HepG2 (cell line): ENCODE results near the gene OSER1. TPM values are rescaled to one million over a fixed set of nuclear protein-coding genes. Genes with fewer than 3 reads are reported as not detected.

ENCODE experiments used
- AHDC1 ChIP-seq: sonication (generic); formaldehyde crosslinking; IDR thresholded peaks from 2 replicates; pipeline ENCODE4 v1.5.1; 2020; ENCODE audit warnings: mild to moderate bottlenecking, missing genetic modification reagents, borderline replicate concordance
- ARID4A ChIP-seq: sonication (generic); formaldehyde crosslinking; IDR thresholded peaks from 2 replicates; pipeline ENCODE4 v1.5.0; 2020; ENCODE audit warnings: mild to moderate bottlenecking, missing genetic modification reagents, borderline replicate concordance
- PATZ1 ChIP-seq: sonication (generic); formaldehyde crosslinking; IDR thresholded peaks from 2 replicates; pipeline ENCODE4 v1.4.0; 2020; ENCODE audit warnings: missing genetic modification reagents
- SNAPC2 ChIP-seq: sonication (generic); formaldehyde crosslinking; IDR thresholded peaks from 2 replicates; pipeline ENCODE4 v1.8.1; 2022; ENCODE audit warnings: mild to moderate bottlenecking, missing genetic modification reagents
- SNAPC5 ChIP-seq: sonication (generic); formaldehyde crosslinking; IDR thresholded peaks from 2 replicates; pipeline ENCODE4 v1.8.1; 2023; ENCODE audit warnings: mild to moderate bottlenecking, missing genetic modification reagents, borderline replicate concordance
- ZBTB20 ChIP-seq: sonication (generic); formaldehyde crosslinking; IDR thresholded peaks from 2 replicates; pipeline ENCODE4 v1.8.1; 2023; ENCODE audit warnings: missing genetic modification reagents, low read depth, mild to moderate bottlenecking, borderline replicate concordance
- ZNF24 ChIP-seq: fragments of 450-650 bp; IDR thresholded peaks from 2 replicates; pipeline ENCODE4 v1.6.1; 2017; ENCODE audit warnings: antibody characterized with exemption, mild to moderate bottlenecking
- ZNF543 ChIP-seq: sonication (generic); formaldehyde crosslinking; IDR thresholded peaks from 2 replicates; pipeline ENCODE4 v1.4.0; 2020; ENCODE audit warnings: mild to moderate bottlenecking, missing genetic modification reagents
- ZNF552 ChIP-seq: sonication (generic); formaldehyde crosslinking; IDR thresholded peaks from 2 replicates; pipeline ENCODE4 v1.9.0; 2022; ENCODE audit warnings: missing genetic modification reagents, mild to moderate bottlenecking, borderline replicate concordance
- ZNF687 ChIP-seq: sonication (generic); formaldehyde crosslinking; IDR thresholded peaks from 2 replicates; pipeline ENCODE4 v1.5.1; 2020; ENCODE audit warnings: mild to moderate bottlenecking, missing genetic modification reagents, moderate library complexity
- ZSCAN22 ChIP-seq: sonication (generic); formaldehyde crosslinking; IDR thresholded peaks from 2 replicates; pipeline ENCODE4 v1.4.0; 2020; ENCODE audit warnings: mild to moderate bottlenecking, missing genetic modification reagents
- polyA plus RNA-seq, 8 experiments: library from polyadenylated mRNA; depleted of rRNA in 3 of 8; stranded (reverse) in 7 of 8; unstranded in 1 of 8; fragments of >200 nt; fragmentation: Illumina TruSeq in 4 of 8; extraction: Trizol in 4 of 8; gene quantifications; 2 replicates each; pipeline versions ENCODE4 v1.2.1 to v1.2.3, GENCODE V29; 2011 to 2016; ENCODE audit warnings: low read depth in 4 of 8, missing spikeins in 1 of 8, mixed read lengths in 1 of 8; ENCODE audit not compliant: insufficient read depth in 1 of 8
- total RNA-seq, 5 experiments: library from RNA; depleted of rRNA; stranded (reverse); fragments of >200 nt; fragmentation: Illumina TruSeq; extraction: Trizol; gene quantifications; 2 replicates each; pipeline ENCODE4 v1.2.3, GENCODE V29; 2016; ENCODE audit warnings: low read depth in 1 of 5

The OSER1 gene
- total and polyA plus RNA-seq, 2 of the 13 experiments (the other 11 are each of a cell fraction or from before 2014, with no cell fraction given), result 71.2 to 71.5 TPM

GRCh38 chr20:44231713-44232468 is 21.3 kb upstream of the OSER1 start (continued):
- TF ChIP-seq AHDC1 (CRISPR knock-in tag) (no peak), ZNF552 (CRISPR knock-in tag) (no peak), ZNF687 (CRISPR knock-in tag) (peak; percentile 22; the same call in 1 of the 2 replicates), ZBTB20 (0 out of 2 replicates have a peak, but pooled peaks have one; percentile 42), SNAPC5 (CRISPR knock-in tag) (no peak), ARID4A (CRISPR knock-in tag) (0 out of 2 replicates have a peak, but pooled peaks have one; percentile 37), SNAPC2 (CRISPR knock-in tag) (no peak), PATZ1 (0 out of 2 replicates have a peak, but pooled peaks have one; percentile 44), ZNF543 (no peak), ZNF24 (no peak), ZSCAN22 (CRISPR knock-in tag) (no peak)
